Kidney glomerular epithelial cell (primary cell): Measurements from ENCODE around the gene PTCRA.

Experiments used
- DNase-seq: peaks from one replicate; lab custom pipeline; 2025; lab: John Stamatoyannopoulos, UW

The PTCRA gene

GRCh38 chr6:42971746-42972327 lies 56.0 kb downstream of the PTCRA start:
- DNase-seq: no peak

DNA sequence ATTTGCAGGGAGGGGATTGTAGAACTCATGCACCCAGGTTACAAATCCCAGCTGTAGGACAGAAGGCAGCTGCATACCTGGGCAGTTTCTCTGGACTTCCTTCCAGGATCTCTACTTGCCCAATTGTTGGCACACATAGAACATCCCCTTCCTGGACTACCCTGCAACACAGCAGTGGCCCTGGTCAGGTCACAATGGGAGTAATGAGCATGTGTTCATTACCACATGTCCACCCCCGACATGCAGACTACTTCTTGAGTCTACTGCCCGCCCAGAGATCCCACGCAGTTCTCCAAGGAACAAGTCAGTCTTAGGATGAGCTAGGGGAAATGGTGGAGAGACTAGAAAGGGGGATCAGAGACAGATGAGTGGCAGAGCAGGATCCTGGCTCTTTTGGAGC lies 58.1 kb downstream of the PTCRA start:
- DNase-seq: no peak

DNA sequence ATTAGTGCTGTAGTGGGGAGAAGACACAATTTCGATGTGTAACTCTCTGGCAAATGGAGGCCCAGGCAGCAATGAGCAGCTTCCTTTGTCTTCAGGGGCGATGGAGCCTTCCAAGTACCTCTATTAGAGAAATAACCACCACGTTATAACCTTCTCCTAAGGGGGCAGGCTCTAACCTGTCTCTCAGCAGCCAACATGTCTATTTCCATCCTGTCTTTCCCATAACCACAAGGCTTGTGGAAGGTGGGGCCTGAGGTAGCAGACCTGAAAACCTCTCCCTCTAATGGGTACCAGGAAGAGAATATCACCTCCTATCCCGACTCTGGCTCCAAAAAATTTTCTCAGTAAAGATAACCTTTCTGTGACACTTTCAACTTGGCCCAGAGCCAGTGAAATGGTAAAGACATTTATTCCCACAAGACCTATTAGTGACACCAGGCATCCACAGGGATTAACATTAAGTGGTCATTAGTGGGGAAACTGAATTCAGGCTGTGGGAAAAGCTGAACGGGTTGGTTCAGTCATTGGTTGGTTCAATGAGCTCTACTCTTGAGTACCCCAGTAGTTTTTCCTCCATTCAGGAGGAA lies 59.2 kb downstream of the PTCRA start:
- no peak for DNase-seq
